RCC 7860 (cell line): ENCODE results near the gene ANO7.
"Not testable (repeated sequence)": the region's sequence is repeated elsewhere in the genome, so short reads cannot be mapped to it uniquely, and the experiment has no call there.

Experiments used
- DNase-seq: peaks from one replicate; pipeline ENCODE4 v3.0.0-alpha.2; 2015; ENCODE audit warnings: low spot score
- FAIRE-seq: peaks from 2 replicates; lab custom pipeline; 2012; peaks lifted over from hg19 to GRCh38; lab: Jason Lieb, UNC

Gene ANO7

DNA sequence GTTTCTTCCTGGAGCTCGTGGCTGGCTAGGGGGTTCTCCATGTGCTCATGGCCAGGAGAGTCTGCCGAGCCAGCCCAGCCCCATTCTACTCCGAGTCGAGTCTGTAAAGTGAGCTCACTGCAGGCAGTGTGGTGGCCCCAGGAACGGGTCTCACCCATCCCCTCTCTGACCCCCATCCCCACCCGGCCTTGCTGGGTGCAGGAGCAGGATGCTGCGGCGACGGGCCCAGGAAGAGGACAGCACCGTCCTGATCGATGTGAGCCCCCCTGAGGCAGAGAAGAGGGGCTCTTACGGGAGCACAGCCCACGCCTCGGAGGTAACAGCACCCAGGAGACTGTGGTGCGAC is 1.4 kb downstream of the ANO7 start:
- FAIRE-seq: no peak
- DNase-seq: no peak

GRCh38 chr2:241190291-241190981 is 2.0 kb downstream of the ANO7 start:
- FAIRE-seq: no peak
- DNase-seq: no peak

- FAIRE-seq (no peak), DNase-seq (no peak)
Measured at GRCh38 chr2:241191081-241191480, 2.6 kb downstream of the ANO7 start.

DNA sequence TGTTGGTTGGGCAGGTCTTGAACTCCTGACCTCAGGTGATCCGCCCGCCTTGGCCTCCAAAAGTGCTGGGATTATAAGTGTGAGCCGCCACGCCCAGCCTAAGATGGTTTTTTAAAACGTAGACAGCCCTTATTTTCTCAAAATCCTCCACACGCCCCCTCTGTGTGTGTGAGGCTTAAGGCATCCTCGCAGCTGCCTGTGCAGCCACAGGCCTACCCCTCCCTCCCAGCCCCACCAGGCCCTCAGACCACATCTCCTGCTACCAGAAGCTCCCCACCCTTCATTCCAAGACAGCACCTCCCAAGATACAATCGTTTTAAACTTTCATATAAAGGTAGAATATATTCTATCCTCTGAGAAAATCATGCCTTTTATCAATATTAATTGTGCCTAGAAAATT is 4.8 kb downstream of the ANO7 start:
- FAIRE-seq (no peak), DNase-seq (no peak)

DNA sequence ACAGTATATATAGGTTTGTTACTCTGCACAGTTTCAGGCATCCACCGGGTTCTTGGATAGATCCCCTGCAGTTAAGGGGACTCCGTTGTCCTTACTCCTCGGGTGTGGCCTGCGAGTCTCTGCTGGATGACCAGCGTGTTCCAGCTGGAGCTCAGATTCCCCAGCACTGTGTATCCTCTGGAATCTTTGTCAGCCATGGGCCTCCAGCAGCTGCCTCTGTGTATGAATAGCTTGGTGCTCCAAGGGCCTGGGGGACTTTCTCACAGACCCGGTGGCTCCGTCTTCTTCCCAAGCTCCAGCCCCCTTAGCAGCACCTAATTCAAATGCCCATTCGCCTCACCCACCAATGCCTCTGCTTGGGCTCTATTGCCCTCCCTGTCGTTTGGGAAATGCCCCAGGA is 6.3 kb downstream of the ANO7 start:
- no peak for DNase-seq
- FAIRE-seq: no peak

- FAIRE-seq: no peak
- DNase-seq: no peak
Measured at GRCh38 chr2:241195506-241196130, 7.1 kb downstream of the ANO7 start.

- DNase-seq, FAIRE-seq: not testable (repeated sequence)
Measured at GRCh38 chr2:241197246-241197645, 8.8 kb downstream of the ANO7 start.

DNA sequence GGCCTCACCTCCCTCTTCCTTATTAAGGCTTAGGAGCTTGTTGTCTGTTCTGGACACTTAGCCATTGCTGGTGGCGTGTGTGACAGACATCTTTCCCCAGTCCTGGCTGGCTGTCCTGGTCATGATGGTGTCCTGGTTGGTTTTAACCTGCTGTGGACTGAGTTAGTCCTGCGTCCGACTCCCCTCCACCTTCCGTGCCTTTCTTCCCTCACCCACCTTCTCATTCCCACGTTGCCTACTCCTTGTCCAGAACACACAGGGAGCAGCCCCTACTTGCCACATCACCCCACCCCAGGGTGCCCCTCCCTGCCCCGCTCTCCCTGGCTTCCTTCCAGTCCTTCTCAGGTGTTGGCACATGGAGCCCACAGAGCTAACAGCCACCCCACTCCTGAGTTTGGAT is 9.5 kb downstream of the ANO7 start:
- no peak for DNase-seq
- FAIRE-seq: no peak

GRCh38 chr2:241198381-241199279 is 10.2 kb downstream of the ANO7 start:
- DNase-seq (no peak), FAIRE-seq (no peak)

- no peak for DNase-seq
- no peak for FAIRE-seq
Measured at GRCh38 chr2:241199286-241199685, 10.8 kb downstream of the ANO7 start.

- FAIRE-seq (no peak), DNase-seq (no peak)
Measured at GRCh38 chr2:241199897-241200821, 11.7 kb downstream of the ANO7 start.

DNA sequence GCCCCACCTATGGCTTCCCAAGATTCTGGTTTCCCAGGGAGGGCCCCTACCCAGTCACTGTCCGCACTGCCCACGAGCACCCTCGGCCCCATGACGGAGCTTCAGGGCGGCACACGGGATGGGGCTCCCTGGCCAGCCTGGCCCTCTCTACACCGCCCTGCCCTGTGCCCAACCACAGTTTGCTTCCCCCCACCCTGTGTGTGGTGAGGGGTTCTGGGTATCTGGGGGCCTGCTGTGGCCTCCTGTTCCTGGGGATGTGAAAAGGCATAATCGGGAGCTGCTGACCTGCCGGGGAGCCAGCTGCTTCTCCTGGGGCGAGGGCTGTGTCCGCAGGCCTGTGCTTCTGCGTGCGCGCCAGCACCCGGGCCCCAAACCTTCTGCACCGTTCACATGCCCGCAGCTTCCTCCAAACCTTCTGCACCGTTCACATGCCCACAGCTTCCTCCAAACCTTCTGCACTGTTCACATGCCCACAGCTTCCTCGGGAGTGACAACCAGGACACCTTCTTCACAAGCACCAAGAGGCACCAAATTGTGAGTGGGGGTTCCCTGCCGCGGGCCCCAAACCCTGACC is 12.4 kb downstream of the ANO7 start:
- FAIRE-seq (no peak), DNase-seq (no peak)

- no peak for DNase-seq
- no peak for FAIRE-seq
Measured at GRCh38 chr2:241201445-241202267, 13.2 kb downstream of the ANO7 start.

- DNase-seq: no peak
- FAIRE-seq: no peak
Measured at GRCh38 chr2:241202268-241202585, 13.8 kb downstream of the ANO7 start.

- FAIRE-seq: no peak
Measured at GRCh38 chr2:241202681-241203080, 14.2 kb downstream of the ANO7 start.

DNA sequence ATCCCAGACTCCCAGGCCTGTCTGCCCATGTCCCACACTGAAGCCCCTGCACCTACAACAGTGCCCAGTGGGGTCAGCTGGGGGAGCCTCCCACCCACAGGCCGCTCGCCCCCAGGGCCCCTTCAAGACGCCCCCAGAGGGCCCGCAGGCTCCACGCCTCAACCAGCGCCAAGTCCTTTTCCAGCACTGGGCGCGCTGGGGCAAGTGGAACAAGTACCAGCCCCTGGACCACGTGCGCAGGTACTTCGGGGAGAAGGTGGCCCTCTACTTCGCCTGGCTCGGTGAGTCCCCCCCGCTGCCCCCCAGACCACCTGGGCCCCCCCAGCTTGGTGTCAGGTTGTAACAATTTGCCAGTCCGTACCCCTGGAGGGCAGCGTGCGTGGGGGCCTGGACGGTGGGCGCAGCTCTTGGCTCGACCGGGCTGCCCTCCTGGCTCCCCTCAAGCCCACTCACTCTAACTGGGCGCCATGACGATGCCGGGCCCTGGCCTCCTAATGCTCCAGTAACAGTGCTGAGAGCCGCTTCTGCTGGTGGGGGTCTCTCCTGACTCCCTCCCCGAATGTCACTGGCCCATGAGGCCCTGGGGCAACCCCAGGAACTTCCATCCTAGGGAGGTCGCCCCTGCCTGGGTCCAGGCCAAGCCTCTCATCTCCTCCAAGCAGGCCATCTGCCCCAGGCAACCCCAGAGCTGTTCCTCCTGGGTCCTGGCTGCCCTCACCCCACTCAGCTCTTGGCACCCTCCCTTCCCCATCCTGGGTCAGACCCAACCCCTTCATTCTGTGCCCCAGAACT is 14.9 kb downstream of the ANO7 start:
- FAIRE-seq (no peak), DNase-seq (no peak)

More at GRCh38 chr2:241202681-241203080, 14.2 kb downstream of the ANO7 start:
- no peak for DNase-seq

- FAIRE-seq (no peak), DNase-seq (no peak)
Measured at GRCh38 chr2:241204010-241204384, 15.5 kb downstream of the ANO7 start.

DNA sequence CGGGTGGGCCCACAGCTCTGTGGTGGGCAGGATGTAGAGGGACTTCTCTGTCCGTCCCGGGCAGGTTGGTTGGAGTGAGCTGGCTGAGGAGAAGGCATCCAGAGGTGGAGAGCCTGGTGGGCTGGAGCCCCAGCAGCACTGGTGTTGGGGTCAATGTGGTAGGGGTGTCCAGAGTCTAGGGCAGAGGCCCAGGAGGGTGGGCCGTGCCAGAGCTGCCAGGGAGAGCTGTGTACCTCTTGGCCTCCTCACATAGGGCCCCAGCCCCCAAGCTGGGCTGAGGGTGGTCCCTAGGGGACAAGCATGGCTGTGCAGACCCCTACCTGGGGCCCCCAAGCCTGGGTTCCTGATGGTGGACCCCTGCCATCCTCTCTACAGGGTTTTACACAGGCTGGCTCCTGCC is 16.0 kb downstream of the ANO7 start:
- FAIRE-seq: no peak
- DNase-seq: no peak

- DNase-seq (no peak), FAIRE-seq (no peak)
Measured at GRCh38 chr2:241205086-241205485, 16.6 kb downstream of the ANO7 start.
